ENCODE results near the gene KCNJ15. TPM values are rescaled to one million over a fixed set of nuclear protein-coding genes. Genes with fewer than 3 reads are reported as not detected.

KCNJ15 gene
- total and polyA plus RNA-seq, 2 of the 8 experiments (the other 6 are each of a cell fraction or from before 2014, with no cell fraction given) = under 0.01 TPM; not detected in 1

GRCh38 chr21:38326429-38326828 is 69.6 kb downstream of the KCNJ15 start (continued):
- no peak for TF ChIP-seq EZH2 (IDR thresholded peaks at IDR 0.05; ENCODE audit: low read depth, low read length, severe bottlenecking)

Measured in H1 (cell line).